Panc1 (cell line): ENCODE results near the gene MSMB.

Source experiments
- CTCF ChIP-seq: fragments of 450-650 bp; IDR thresholded peaks from 2 replicates; pipeline ENCODE4 v1.5.1; 2017; ENCODE audit warnings: mild to moderate bottlenecking
- POLR2AphosphoS5 ChIP-seq: IDR thresholded peaks from 2 replicates; pipeline ENCODE4 v1.6.1; 2012; ENCODE audit warnings: mild to moderate bottlenecking, low read depth, low read length, moderate library complexity
- REST ChIP-seq, 2 experiments: IDR thresholded peaks; 2 replicates each; pipeline ENCODE4 v1.6.1; 2011 to 2012; ENCODE audit warnings: low read depth in 2 of 2, control low read depth in 1 of 2, low read length in 1 of 2, mild to moderate bottlenecking in 1 of 2, moderate library complexity in 1 of 2; ENCODE audit not compliant: insufficient read depth in 1 of 2
- SIN3A ChIP-seq: IDR thresholded peaks from 2 replicates; pipeline ENCODE4 v1.6.1; 2012; ENCODE audit warnings: low read depth, mild to moderate bottlenecking, low read length, moderate library complexity, borderline replicate concordance; ENCODE audit not compliant: insufficient read depth
- TCF7L2 ChIP-seq: IDR thresholded peaks from 2 replicates; pipeline ENCODE4 v1.6.1; 2011; ENCODE audit warnings: mild to moderate bottlenecking, low read depth, low read length, inconsistent platforms

- no peak for TF ChIP-seq TCF7L2
- no peak for TF ChIP-seq CTCF
- no peak for TF ChIP-seq REST (IDR thresholded peaks at IDR 0.05; ENCODE audit: insufficient read depth in 1 of 2, low read depth in 2 of 2, low read length in 1 of 2)
- no peak for TF ChIP-seq POLR2AphosphoS5
- no peak for TF ChIP-seq SIN3A
Measured at GRCh38 chr10:46046261-46046660, at the start of gene MSMB.
